ENCODE data around the gene PDX1.

Gene PDX1

DNA sequence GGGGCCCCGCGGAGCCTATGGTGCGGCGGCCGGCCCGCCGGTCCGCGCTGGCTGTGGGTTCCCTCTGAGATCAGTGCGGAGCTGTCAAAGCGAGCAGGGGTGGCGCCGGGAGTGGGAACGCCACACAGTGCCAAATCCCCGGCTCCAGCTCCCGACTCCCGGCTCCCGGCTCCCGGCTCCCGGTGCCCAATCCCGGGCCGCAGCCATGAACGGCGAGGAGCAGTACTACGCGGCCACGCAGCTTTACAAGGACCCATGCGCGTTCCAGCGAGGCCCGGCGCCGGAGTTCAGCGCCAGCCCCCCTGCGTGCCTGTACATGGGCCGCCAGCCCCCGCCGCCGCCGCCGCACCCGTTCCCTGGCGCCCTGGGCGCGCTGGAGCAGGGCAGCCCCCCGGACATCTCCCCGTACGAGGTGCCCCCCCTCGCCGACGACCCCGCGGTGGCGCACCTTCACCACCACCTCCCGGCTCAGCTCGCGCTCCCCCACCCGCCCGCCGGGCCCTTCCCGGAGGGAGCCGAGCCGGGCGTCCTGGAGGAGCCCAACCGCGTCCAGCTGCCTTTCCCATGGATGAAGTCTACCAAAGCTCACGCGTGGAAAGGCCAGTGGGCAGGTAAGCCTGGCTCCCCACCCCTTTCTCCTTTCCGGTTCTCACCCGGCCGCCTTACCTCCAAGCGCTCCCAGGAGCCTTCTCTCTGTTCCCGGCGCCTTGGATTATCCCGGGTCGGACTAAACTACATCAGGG lies at the start of gene PDX1:
PDX1 (plus strand) TSS at position 67 of the 743 bp plus-strand sequence; CDS start at position 206, 139 bp downstream.
- DNase-seq (ENCODE audit: low spot score), result no peak

DNA sequence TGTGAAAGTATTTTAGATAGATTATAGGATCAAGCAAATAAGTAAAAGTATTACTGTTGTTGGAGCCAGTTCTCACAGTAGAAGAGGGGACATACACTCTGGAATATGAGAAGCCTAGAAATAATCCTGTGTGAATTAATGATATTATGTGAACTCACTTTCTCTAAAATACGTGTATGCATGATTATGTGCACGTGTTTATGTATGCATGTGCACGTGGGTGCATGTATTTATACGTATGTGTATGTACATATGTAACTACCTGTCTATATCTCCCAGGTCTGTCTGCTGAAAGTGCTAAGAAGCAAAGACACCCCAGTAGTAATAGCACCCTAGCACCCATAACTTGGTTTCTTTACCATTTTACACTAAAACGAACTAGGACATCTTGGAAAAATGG lies 41.5 kb upstream of the PDX1 start:
- no peak for DNase-seq (ENCODE audit: low spot score)

DNA sequence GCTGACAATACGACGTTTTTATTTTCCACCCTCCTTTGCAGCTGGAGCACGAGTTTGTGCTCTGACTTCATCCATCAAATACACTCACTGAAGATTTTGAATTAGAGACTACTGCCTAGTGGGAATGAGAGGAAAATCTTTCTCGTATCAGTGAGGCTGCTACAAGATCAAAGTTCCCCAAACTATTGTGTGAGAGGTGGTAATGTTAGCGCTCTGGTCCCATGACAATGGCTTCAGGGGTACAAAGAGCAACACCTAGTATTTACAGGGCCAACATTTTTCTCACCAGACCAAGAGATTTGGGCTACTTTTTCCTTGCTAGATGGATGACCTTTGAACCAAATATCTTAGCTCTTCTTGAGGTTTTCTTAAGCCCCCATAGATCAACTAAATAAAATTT lies 30.3 kb upstream of the PDX1 start:
- DNase-seq (ENCODE audit: low spot score), result no peak

DNA sequence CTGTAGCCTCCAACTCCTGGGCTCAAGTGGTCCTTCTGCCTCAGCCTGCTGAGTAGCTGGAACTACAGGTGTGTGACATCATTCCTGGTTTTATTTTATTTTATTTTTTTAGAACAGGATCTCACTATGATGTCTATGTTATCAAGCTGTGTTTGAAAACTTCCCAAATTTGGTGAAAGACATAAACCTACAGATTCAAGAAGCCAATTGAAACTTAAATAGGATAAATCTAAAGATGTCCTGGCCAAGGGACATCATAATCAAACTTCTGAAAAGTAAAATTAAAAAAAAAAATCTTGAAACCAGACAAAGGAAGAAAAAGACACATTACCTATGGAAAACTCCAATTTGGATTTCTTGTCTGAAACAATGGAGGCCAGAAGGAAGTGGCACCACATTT lies 23.1 kb upstream of the PDX1 start:
- no peak for DNase-seq (ENCODE audit: low spot score)

DNA sequence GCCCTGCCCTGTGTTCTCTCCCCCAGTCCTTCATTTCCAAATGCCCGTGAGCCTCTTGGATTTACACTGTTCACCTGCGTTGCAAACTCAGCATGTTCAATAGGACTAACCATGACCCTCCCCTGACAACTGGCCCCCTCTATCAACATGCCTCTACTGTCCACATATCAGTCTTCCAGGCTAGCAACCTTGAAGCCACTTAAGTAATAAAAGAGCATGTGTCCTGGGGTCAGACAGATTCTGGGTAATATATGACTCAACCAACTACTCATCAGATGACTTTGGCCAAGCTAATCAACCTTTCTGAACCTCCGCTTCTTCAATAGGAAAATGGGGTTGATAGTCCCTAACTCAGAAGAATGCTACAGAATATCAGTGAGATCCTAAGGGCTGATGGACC lies 15.1 kb upstream of the PDX1 start:
- DNase-seq (ENCODE audit: low spot score), result no peak

DNA sequence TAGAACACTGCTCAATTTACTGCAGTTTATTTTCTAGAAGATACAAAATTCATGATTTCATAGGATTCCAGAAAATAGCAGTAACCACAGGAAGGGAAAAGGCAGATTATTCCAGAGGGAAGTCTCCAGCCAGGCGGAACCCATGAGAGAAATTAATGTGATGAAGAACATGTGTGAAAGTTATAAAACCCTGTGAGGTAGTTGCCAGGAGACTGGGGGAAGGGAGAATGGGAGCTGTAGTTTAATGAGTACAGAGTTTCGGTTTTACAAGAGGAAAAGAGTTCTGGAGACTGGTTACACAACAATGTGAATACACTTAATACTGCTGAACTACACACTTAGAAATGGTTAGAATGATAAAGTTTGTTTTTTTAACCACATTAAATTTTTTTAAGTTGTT lies 14.2 kb upstream of the PDX1 start:
- no peak for DNase-seq (ENCODE audit: low spot score)

DNA sequence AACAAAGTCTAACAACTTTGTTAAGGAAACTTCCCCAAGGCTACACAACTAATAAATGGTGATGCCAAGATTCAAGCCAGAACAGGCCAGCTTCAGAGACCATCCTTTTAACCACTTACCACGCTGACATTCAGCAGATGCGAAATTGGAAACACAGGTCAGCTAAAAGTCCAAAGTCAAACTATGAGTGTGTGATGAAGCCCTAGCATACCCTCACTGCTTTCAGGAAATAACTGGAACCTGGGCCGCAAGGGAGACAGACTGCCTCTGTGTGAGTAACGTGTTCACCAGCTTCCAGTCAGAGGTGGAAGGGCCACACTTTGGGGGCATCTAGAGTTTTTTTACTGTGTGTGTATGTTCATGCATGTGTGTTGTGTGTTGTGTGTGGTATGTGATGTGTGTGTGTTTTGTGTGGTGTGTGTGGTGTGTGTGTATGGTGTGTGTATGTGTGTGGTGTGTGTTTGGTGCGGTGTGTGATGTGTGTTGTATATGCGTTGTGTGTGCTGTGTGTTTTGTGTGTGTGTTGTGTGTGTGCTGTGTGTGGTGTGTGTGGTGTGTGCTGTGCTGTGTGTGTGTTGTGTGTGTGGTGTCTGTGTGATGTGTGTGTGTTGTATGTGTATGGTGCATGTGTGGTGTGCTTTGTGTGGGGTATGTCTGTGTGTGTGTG lies 12.5 kb upstream of the PDX1 start:
- DNase-seq (ENCODE audit: low spot score), result no peak

DNA sequence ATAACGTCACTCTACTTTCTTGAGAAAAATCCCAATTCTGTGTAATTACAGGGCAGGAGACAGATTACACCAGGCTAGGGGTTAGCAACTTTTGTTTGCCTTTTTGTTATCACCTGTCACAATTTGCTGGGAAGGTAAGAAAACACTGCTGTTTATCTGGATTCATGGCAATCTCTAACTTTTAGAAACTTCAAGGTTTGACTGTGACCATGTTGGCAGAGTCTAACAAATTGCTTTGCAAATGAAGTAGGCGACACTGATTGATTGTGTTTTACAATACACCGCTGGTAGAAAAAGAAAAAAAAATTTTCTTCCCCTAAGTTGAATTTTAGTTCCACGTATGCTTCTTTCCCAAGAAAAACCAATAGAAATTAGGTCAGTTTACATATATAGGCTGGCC lies 10.4 kb upstream of the PDX1 start:
- no peak for DNase-seq (ENCODE audit: low spot score)

DNA sequence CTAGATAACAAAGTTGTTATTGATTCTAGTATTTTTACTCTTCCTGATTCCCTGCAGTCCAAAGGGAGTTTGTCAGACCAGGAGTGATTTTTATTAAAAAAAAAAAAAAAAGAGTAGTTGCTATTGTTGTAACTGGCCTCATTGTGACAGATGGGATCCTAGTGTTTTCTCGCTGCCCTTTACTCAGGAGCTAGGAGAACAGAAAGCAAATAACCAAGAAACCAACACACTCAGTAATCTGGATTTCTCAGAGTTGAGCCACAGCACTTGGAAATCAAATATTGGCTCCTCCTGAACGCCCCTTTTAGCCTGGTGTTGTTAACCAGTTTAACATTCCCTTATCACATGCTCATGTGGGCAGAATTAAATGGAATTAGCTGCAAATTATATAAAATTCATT lies 8.3 kb upstream of the PDX1 start:
- DNase-seq (ENCODE audit: low spot score), result no peak

DNA sequence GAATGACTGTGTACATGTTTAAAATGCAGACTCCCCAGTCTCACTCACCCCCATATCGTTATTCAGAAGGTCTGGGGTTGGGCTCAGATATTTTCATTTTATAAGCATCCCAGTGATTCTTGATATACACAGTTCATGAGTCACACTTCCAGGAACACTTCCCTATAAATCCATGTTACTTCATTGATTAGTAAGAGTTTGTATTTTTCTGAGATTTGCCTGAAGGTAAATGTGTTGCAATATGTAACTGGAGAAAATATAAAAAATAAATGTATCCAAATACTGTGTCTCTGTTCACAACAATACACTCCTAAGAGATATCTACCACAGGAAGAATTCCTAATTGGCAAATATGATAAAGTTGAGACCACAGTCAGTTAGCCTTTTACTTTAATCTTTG lies 6.6 kb upstream of the PDX1 start:
- no peak for DNase-seq (ENCODE audit: low spot score)

DNA sequence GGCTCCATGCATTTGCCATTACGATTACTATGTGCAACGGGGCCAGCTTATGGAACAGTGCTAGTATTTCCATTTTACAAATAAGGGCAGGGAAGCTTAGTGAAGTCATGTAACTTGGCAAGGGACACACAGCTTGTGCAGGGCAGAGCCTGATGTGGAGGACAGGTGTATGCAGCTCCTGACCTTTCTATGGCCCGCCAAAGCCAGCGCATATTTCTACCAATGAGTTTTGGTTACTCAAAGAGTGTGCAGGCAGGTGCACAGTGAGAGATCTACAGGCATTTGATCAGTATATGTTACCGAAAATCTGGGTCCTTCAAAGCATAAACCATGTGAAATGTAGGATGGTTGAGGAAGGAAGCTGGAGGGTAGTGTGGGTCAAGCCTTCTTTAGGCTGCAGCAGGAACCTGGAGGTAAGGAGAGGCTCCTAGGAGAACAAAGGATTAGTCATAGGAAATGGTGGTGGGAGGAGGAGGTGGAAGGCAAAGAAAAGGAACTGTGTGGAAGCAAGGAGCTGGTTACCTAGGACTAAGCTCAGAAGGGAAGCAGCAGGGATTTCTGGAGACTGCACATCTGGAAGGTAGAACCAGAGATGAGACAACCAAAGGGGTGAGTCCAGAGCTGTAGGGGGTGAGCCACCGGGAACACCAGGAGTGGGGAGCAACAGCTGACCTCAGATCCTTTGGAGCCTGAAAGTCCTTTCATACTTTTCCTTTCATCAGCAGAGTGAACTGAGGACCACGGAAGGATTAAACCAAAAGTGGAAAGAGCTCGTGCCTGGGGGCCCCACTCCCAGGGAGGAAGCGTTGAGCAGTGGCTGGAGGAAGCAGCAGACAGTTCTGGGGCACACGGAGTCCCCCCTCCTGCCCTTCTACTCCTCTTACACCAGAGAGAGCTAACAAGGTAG lies 4.2 kb upstream of the PDX1 start:
- DNase-seq (ENCODE audit: low spot score), result no peak

DNA sequence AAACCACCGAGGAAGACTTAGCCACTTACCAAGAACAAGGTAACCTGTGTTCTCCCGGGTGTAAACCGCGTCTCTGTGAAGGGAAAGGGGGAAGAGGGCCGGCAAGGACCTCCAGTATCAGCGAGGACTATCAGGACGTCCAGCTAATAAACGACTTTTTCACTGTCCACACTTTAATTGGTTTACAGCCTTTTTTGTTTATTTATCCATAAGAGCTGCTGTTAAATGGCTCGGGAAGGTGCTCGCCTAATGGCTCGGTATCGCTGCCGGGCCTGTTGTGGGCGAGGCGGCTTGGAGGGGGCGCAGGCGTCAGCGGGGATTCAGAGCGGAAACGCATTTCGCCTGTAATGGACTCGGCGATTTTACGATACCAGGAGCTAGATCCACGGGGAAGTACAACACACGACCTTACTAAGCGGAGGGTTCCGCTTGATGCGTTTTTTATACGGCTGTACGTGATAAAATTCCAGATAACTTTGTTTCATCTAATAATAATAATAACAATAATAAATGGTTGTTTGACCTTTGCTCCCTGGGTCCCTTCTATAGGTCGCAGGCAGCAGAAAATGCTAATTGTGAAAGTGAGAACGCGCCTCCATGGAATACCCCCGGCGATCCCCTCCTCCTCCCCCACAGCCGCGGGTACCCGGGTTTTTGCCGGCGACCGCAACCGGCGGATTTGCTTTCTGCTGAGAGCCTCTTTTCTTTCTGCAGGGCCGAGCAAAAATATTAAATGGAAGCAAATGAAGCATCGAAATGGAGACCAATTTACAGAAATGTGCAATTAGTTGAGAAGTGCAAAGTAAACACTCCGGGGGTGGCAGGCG lies 2.5 kb upstream of the PDX1 start:
- DNase-seq (ENCODE audit: low spot score), result no peak

DNA sequence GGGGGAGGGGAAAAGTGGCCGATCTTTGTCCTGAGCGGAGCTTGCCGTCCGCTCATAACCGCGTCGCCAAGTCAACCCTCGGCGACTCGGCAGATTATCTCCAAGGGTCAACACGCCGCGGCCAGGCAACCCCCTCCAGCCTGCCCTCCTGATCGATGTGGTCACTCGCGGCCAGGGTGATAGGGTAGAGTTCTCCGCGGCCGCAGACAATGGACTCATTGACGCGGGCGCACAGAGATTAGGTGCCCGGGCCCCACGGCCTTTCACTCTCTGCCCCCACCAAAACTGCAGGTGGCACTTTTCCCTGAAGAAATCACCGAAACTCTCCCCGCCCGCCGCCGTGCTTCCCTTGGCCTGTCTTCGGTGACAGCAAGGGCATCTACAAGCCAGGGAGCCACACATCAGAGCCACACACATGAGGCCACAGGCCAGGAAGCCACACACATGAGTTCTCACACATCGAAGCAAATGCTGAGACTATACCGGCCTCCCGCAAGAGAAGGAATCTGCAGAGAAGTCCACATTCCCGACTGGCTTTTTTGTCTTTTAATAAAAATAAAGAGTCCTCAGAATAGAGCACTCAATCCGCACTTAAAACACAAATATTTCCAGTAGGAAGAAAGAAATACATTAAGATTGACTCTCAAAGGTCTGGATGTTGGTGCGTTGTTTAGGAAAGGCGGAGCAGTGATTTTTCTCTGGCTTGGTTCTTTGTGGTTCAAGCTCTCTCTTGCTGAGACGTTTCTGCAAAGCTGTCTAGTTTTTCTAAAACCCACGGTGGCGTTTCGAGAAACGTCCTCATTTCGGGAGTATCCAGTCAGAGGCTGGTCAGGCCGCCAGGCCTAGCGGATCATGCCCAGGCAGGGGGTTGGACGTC lies 1.5 kb upstream of the PDX1 start:
- DNase-seq (ENCODE audit: low spot score), result no peak

DNA sequence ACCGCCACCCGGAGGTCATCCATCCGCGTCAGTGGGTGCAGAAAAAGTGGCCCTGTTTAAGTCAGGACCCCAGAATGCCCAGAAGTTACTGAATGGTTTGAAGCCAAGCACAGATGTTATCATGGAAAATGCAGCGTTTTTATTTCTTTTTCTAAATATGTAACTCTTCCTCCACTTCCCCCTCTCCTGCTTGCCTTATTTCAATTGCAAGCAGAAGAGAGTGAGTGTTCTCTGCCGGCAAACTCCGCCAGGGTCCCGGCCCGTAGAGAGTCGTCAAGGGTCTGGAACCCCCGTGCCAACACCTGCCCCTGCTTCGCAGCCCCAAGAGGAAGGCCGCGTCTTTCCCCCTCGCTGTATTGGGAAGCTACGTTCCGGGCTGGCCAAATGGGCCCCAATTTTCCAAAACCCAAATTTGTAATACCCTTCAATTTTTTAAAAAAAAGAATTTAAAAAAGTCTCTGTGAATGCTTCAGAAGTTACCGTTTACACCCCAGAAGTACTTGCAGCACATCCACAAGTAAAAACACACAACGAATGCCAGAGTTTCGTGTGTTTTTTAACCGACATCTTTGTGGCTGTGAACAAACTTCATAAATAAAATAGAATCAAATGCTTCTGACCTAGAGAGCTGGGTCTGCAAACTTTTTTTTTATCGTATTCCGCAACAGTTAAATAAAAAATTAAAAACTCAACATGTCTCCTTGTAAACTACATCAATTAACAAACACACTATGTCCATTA lies 712 bp upstream of the PDX1 start:
- no peak for DNase-seq (ENCODE audit: low spot score)

DNA sequence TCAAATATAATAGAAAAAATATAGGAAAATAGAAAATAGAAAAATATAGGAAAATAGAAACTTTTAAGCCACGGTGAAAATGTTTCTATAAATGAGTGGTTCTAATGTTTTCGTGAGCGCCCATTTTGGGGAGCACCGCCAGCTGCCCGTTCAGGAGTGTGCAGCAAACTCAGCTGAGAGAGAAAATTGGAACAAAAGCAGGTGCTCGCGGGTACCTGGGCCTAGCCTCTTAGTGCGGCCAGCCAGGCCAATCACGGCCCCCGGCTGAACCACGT lies 204 bp upstream of the PDX1 start:
- peak; percentile 51 for DNase-seq (ENCODE audit: low spot score)

DNA sequence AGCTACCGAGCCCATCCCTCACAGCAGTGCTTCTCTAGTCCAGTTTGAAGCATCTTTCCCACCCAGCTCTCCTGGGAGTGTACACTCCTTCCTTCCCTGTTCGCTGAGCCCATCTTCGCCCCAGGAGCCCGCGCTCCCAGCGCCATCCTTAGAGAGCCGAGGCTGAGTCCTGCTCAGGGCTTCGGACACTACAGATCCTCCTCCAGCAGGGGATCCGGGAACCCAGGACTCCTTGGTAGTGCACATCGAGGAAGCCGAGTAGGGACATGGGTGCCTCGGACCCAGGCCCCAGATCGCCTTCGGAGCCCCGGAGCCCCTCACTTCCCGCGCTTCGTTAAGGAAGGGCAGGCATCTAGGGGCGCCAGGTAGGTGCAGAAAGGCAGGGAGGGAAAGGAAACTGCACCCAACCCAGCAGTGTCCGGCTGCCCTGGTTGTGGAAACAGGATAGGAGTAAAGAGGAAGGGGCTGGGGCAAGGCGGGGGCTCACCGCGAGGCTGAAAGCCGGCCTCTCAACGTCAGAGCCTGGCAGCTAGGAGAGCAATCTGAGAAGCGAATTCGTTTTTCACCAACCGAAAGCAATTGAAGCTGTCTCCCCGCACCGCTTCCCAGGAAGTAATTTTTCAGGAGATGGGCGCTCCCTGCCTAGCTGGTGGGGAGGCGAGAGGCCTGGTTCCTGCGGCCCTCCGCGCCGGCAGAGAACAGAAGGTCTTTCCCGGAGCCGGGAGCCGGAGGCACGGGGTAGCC lies 1.0 kb downstream of the PDX1 start:
- DNase-seq (ENCODE audit: low spot score), result peak; percentile 14

DNA sequence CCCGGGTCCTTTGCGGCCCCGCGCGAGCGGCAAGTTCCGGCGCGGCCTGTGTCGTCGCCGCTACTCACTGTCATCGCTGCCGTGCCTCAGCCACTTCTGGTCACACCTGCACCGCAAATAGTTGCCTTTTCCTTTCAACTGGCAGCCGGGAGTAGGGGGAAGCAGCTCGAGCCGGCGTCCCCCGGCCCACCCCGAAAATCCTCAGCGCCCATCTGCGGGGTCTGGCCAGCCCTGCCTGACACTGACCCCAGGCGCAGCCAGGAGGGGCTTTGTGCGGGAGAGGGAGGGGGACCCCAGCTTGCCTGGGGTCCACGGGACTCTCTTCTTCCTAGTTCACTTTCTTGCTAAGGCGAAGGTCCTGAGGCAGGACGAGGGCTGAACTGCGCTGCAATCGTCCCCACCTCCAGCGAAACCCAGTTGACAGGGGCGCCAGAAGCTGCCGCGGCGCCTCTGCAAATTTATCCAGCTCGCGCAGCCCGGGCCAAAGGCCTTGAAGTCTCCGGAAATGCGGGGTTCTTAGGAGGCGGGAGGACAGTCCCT lies 1.7 kb downstream of the PDX1 start:
- DNase-seq (ENCODE audit: low spot score), result no peak

DNA sequence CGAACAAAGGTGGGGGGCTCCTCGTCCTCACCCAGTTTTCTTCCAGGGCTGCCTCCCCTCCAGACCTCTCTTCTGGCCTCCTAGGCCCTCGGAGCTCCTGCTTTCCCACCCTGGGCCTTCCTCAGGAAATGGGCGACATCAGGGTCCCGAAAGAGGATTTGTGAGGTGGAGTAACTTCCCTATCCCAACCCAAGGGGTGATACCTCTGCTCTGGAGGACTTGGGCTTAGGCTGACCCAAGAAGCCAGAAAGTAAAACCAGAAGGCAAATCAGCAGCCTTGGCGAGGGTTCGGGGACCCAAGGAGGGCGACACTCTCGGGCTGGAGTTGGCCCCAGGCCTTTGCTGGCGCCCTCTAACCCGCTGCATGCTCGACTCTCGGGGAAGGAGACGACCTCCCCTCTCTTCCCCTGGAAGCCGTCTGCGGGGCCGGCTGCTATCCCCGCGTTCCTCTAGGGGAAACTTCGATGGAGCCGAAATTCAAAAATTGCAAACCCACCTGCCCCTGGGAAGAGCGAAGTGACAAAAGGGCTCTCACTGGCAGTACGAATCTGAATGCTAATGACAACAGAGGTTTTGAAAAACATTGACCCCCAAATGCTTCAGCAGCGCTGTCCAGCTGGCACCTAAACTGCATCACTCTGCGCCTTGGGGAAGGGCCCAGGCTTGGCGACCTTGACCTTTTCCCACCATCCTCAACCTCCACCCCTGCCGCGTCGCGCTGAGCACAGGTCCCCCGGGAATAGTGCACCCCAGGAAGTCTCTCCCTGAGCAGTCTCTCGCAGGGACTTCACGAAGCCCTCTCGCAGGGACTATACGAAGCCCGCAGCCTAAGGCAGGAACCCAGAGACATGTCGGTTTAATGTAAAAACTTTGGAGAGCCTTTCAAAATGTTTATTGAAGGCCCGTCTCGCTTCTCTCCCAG lies 2.4 kb downstream of the PDX1 start:
- DNase-seq (ENCODE audit: low spot score), result no peak
